ENCODE data around the gene DCLK3. TPM values are rescaled to one million over a fixed set of nuclear protein-coding genes. Genes with fewer than 3 reads are reported as not detected.
A peak's percentile ranks its signal among the peaks of the same experiment; 100 is the strongest.

The DCLK3 gene
- total RNA-seq, 6 donors from 2014 or later, result 0.03 to 0.40 TPM; not detected in 4

- ATAC-seq (ENCODE audit: low FRiP score in 2 of 2), result no peak
- no peaks in the 10 kb centered on the region for H3K36me3 ChIP-seq
- no peaks in the 10 kb centered on the region for H3K9me3 ChIP-seq
- TF ChIP-seq POLR2A (IDR thresholded peaks at IDR 0.05) (no peak), EP300 (IDR thresholded peaks at IDR 0.05) (no peak)
- H3K27me3 ChIP-seq, result no peaks in the 10 kb centered on the region
- H3K4me3 ChIP-seq, result no peak overlapping the region
- DNase-seq, result no peak
- no peaks in the 10 kb centered on the region for H3K4me1 ChIP-seq
- H3K27ac ChIP-seq, result no peak overlapping the region
- WGBS, 2 donors, result 83 to 85% methylated on average over 8 of the region's 8 CpGs
These were observed 59.3 kb downstream of the DCLK3 start for GRCh38 chr3:36705015-36705414.

- Histone ChIP-seq H3K4me3 (no peak overlapping the region), H3K36me3 (no peaks in the 10 kb centered on the region), H3K4me1 (no peaks in the 10 kb centered on the region), H3K9me3 (no peaks in the 10 kb centered on the region), H3K27ac (no peak overlapping the region), H3K27me3 (no peaks in the 10 kb centered on the region)
- TF ChIP-seq, protein P1, sequence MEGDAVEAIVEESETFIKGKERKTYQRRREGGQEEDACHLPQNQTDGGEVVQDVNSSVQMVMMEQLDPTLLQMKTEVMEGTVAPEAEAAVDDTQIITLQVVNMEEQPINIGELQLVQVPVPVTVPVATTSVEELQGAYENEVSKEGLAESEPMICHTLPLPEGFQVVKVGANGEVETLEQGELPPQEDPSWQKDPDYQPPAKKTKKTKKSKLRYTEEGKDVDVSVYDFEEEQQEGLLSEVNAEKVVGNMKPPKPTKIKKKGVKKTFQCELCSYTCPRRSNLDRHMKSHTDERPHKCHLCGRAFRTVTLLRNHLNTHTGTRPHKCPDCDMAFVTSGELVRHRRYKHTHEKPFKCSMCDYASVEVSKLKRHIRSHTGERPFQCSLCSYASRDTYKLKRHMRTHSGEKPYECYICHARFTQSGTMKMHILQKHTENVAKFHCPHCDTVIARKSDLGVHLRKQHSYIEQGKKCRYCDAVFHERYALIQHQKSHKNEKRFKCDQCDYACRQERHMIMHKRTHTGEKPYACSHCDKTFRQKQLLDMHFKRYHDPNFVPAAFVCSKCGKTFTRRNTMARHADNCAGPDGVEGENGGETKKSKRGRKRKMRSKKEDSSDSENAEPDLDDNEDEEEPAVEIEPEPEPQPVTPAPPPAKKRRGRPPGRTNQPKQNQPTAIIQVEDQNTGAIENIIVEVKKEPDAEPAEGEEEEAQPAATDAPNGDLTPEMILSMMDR (IDR thresholded peaks at IDR 0.05), result no peak
- TF ChIP-seq EP300 (IDR thresholded peaks at IDR 0.05) (no peak), POLR2AphosphoS5 (IDR thresholded peaks at IDR 0.05) (no peak), POLR2A (IDR thresholded peaks at IDR 0.05) (no peak)
- ATAC-seq (ENCODE audit: low FRiP score in 2 of 2) (no peak), DNase-seq (no peak)
- WGBS, 2 donors, result 86 to 88% methylated on average over 4 of the region's 4 CpGs
These were observed 60.1 kb downstream of the DCLK3 start for GRCh38 chr3:36704280-36704679.

DNA sequence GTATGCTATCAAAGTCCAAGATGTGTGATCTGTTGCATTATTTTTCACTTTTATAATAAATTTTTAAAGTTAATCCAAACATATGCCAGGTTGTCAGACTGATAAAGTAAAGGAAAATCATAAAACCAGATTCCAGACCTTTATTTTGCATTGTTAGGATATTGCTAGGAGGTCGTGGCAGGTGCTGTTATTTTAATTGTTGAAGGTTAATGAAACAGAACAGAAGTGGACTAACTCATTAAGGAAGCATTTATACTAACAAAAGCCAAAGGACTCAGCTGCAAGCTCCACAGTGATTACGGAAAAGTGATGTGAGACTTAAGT, 63.1 kb downstream of the DCLK3 start:
- WGBS, 2 donors, result 76 to 79% methylated on average over 2 of the region's 2 CpGs
- TF ChIP-seq, protein P1 (IDR thresholded peaks at IDR 0.05), result no peak
- TF ChIP-seq POLR2A (IDR thresholded peaks at IDR 0.05) (no peak), POLR2AphosphoS5 (IDR thresholded peaks at IDR 0.05) (no peak), EP300 (IDR thresholded peaks at IDR 0.05) (no peak)

GRCh38 chr3:36700537-36701248, 63.7 kb downstream of the DCLK3 start:
- Histone ChIP-seq H3K4me1 (no peaks in the 10 kb centered on the region), H3K4me3 (no peak overlapping the region), H3K9me3 (no peaks in the 10 kb centered on the region), H3K27ac (no peak overlapping the region), H3K27me3 (no peaks in the 10 kb centered on the region), H3K36me3 (no peaks in the 10 kb centered on the region)
- DNase-seq (peak in 1 of 2 donors; percentile 56), ATAC-seq (ENCODE audit: low FRiP score in 2 of 2) (peak in 1 of 2 donors; percentile 88)
- TF ChIP-seq, protein P1 (IDR thresholded peaks at IDR 0.05), result peak; percentile 41 to 76 (median 57)
- TF ChIP-seq POLR2A (IDR thresholded peaks at IDR 0.05), result no peak
- WGBS, 2 donors, result 3 to 5% methylated on average over 3 of the region's 3 CpGs

More for the DNA sequence above, 63.1 kb downstream of the DCLK3 start:
- ATAC-seq (ENCODE audit: low FRiP score in 2 of 2) (no peak), DNase-seq (no peak)
- no peaks in the 10 kb centered on the region for H3K9me3 ChIP-seq
- no peaks in the 10 kb centered on the region for H3K27me3 ChIP-seq
- no peaks in the 10 kb centered on the region for H3K36me3 ChIP-seq
- no peaks in the 10 kb centered on the region for H3K4me1 ChIP-seq
- no peak overlapping the region for H3K4me3 ChIP-seq
- no peak overlapping the region for H3K27ac ChIP-seq

GRCh38 chr3:36698314-36698713, 66.0 kb downstream of the DCLK3 start:
- 45 to 61% methylated on average over 3 of the region's 3 CpGs for WGBS, 2 donors
- Histone ChIP-seq H3K4me3 (no peak overlapping the region), H3K27me3 (no peaks in the 10 kb centered on the region), H3K27ac (no peak overlapping the region), H3K36me3 (no peaks in the 10 kb centered on the region), H3K9me3 (peaks cover 0 to 5% (median 0%) of the 10 kb centered on the region in 4 donors), H3K4me1 (no peaks in the 10 kb centered on the region)
- TF ChIP-seq POLR2AphosphoS5 (IDR thresholded peaks at IDR 0.05) (no peak), EP300 (IDR thresholded peaks at IDR 0.05) (no peak), POLR2A (IDR thresholded peaks at IDR 0.05) (no peak)
- TF ChIP-seq, protein P1 (IDR thresholded peaks at IDR 0.05), result no peak
- no peak for DNase-seq
- ATAC-seq (ENCODE audit: low FRiP score in 2 of 2), result no peak
